CMK (cell line): ENCODE results near the gene PBX1.

Experiments used
- DNase-seq: peaks from one replicate; pipeline ENCODE4 v3.0.0-alpha.2; 2010; ENCODE audit warnings: low read depth

PBX1 gene

DNA sequence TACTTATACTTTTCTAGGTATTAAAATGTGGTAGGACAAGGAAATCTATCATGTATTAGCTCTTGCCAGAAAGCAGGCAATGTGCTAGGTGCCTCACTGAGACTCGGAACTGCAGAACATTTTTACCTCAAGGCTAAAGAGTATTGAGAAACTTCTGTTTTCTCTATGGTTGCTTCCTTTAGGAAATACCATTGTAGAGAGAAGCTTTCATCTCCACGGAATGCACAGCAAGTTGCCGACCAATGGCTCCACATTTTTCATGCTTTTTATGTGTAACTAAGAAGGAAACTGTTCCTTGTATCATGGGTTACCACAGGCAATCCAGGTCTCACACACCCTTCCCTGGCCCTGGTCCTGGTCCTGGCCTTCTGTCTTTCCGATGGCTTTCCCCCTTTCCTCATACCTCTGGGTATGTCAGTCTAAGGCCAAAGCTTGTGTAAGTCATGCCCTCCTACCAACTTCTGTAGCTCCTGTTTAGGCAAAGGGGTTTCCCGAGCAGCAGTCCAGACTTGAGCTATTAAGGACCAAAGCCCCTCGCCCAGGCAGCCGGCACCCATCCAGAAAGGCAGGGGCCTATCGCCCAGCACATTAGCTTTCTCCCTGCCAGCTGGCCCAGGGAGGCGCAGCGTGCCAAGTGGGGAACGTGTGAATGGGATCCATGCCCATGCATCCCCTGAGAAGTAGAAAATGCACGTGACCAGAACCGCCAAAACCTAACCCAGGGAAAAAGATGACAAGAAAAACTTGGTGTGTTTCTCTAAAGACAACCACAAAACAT lies 225.0 kb downstream of the PBX1 start:
- no peak for DNase-seq

DNA sequence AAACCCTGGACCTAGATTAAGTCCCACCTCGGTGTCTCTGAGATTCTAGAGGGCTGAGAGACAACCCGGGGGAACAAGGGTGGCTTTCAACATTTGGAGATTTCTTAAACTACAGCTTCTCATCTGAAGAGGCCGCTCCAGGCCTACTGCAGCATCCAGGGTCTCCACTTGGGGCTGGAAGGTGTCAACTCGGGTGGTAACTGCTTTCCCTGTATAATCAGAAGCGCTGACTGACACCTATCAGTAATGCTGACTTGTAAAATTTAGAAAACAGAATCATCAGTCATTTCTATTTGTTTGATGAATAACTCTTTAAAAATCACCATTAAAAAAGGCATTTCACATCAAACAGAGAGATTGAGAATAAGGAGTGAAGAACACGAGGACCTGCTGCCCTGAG lies 226.0 kb downstream of the PBX1 start:
- no peak for DNase-seq

DNA sequence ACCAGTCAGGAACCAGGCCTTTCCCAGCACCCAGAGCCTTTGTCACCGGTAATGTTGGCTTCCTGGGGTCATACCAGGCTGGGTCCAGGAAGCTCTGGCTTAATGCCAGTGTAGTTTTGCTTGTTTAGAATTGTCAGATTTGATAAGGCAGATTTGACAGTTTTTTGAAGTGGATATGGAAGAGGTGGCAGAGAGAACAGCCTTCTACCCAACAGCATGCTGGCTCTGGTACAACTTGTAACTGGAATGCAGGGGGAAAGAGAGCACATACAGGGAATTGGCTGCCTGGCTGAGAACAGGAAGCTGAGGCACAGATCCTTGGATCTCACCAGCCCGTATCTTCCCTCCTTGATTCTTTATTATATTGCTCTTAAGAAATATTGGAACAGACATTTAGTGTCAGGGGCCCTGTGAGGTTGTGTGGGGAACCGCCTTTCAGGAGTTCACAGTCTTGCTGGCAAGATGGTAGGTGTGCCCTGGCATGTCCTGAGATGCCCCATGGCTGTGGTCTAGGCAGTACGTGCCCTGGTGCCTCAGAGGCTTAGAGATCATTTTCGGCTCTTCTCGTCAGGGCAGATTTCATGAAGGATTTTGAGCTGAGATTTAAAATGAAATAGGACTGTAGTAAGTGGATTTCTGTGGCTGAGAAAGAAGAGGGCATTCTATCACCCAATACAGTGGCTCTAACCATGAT lies 227.0 kb downstream of the PBX1 start:
- DNase-seq, result no peak

DNA sequence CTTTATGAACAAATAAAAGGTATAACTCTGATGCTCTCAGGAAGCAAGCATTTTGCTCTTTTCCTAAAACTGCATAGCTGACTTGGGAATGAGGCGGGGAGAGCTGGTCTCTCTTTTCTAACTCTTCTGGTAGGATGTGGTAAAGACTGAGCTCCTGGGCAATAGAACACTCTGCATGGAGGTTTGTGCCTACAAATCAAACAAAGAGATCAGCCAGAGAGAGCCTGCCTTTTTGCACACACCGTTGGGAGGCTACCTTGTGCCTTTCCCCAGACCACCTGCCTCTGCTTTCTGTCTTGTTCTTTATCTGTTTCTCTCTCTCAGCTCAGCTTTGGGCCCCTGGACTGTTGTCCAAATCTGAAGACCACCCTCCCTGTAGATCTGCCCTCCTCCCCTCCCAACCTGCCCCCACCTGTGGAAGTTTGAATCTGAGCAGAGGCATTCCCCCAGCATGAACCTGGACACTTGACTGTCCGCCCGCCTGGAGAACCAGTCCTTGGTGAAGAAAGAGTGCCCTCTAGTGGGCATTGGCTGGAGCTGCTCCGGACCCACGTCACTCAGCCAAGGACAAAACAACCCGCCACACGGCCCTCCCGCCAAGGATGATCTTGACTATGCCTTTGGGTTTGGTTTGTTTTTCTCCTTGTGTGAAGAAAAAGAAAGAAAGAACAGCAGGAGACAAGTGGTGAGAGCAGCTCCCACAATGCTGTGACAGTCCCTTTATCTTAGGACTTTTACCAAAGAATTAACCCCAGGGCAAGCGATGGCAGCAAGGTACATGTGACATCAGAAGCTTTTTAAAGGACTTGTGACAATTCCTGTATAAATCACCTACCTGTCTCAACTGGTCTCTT lies 228.2 kb downstream of the PBX1 start:
- peak; percentile 61 for DNase-seq

DNA sequence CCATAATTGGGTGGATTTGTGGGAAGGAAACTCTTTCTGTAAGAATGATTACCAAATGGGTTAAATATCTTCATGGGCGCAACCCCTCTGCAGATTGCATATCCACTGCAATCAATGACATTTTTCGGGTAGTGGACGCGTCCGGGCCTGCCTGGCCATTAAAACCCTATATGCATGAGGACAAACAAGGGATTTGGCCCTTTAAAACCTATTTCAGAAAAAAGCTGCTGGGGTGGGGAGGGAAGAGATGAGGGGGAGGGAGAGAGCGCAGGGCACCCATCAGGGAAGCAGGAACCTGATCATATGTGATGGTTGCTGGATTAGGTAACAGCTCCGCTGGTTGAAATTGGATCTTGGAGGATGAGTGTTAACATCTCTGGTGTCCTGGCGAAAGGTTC lies 228.8 kb downstream of the PBX1 start:
- no peak for DNase-seq

DNA sequence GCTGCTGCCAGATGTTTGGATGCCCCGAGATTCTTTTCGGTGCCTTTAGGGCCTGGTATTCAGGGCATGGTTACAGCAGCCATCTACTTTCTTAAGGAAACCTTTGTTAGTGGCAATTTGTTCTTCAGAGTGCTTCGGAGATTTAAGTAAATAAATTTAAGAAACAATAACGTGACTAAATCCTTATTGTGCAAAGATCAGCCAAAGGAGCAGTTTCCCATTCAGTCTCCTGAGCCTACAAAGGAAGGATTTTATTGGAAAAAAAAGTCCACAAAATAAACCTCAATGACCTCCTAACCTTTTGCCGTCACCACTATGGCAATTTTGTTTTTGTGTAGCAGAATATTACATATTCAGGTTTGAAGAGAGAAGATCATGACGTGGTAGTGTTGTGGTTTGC lies 231.1 kb downstream of the PBX1 start:
- DNase-seq, result no peak

DNA sequence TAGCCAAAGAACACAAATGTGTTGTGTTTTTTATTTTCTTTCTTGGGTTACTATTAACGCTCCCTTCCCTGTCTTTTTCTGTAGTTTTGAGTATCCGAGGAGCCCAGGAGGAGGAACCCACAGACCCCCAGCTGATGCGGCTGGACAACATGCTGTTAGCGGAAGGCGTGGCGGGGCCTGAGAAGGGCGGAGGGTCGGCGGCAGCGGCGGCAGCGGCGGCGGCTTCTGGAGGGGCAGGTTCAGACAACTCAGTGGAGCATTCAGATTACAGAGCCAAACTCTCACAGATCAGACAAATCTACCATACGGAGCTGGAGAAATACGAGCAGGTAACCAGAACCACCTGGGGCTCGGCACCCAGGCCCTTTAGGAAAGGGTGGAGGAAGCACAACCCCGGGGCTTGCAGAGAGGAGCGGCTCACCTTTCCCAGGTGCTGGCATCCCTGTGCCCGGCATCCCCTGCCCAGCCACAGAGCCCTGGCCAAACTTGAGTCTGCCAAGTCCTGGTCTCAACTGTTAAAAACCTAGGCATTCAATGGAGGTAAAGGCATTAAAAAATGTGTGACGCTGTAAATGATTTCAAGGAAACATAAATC lies 233.5 kb downstream of the PBX1 start:
- DNase-seq, result no peak

DNA sequence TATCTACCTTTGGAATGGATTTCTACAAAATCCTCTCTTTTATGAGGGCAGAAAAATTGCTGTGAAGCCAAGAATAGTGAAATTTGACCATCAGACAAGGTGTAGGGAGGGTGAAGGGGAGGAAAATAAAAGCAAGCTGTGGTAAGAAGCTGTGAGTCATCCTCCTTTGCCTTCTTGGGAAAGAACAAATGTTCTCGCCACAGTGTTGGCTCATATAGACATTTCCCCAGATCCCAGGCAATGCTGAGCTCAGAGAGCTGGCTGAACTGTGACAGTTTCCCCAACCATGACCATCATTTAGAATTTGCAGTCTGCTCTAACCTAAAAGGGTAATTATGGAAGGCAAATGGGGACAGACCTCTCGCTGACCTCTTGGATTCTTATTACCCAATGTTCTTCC lies 235.4 kb downstream of the PBX1 start:
- DNase-seq, result no peak

DNA sequence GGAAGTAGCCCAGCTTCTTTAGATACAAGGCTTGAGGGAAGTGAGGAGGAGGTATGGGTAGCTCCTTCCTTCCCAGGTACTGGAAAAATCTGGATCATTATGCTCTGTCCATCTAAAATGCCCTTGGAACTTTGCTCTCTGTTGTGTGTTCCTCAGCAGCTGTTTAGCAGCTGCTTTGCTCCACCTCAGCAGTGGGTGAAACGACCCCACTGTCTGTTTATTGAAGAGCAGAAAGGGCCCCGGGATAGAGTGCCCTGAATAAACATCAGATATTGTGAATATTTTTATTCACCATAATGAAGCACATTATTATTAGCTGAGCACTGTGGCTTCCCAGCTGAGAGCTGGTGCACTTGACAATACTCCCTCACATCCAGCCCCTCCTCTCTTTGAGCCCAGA lies 237.9 kb downstream of the PBX1 start:
- DNase-seq, result no peak

DNA sequence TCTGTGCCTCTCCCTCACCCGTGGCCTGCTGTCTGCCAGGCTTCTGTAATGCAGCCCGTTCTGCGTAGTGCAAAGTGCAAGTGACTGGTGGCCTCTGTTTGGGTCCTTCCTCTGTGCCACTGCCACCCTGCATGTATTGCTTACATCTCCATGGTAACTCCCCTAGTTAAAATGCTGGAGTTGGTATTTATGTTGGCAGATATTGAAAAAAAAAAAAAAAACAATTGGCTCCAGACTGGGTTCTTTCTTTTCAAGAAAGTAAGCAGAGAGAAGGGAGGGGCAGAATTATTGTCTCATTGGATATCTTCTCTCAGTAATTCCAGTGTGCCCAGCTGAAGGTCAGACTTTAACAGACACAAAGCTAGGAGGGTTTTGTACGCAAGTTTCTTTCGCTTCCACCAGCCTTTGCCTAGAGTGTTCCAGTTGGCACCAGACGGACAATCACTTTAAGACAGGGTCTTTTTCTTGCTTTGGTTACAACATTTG lies 242.3 kb downstream of the PBX1 start:
- DNase-seq, result no peak

DNA sequence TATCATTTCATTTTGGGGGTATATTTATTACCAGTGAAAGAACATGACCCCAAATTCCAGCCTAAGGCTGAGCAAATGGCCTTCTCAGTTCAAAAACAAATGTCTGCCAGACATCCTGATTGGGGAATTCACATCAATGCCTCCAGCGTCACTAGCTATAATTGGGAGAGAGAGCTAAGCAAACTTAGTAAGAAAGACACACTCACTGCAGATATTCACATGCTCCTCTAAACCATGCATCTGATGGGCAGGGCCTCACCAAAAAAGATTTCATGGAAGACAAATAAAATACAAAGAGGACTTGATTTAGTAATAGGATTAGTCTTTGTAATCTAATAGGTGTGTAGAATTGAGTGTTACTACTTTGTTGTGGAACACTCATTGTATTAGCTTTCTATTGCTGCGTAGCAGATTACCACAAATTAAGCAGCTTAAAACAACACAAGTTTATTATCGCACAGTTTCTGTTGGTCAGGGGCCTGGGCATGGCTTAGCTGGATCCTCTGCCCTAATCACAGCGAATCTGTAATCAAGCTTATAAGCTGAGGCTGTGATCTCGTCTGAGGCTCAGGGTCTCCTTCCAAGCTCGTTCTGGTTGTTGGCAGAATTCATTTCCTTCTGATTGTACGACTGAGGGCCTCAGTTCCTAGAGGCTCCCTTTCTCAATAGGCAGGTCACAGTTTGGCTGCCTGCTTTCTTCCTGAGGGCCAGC lies 243.0 kb downstream of the PBX1 start:
- no peak for DNase-seq

DNA sequence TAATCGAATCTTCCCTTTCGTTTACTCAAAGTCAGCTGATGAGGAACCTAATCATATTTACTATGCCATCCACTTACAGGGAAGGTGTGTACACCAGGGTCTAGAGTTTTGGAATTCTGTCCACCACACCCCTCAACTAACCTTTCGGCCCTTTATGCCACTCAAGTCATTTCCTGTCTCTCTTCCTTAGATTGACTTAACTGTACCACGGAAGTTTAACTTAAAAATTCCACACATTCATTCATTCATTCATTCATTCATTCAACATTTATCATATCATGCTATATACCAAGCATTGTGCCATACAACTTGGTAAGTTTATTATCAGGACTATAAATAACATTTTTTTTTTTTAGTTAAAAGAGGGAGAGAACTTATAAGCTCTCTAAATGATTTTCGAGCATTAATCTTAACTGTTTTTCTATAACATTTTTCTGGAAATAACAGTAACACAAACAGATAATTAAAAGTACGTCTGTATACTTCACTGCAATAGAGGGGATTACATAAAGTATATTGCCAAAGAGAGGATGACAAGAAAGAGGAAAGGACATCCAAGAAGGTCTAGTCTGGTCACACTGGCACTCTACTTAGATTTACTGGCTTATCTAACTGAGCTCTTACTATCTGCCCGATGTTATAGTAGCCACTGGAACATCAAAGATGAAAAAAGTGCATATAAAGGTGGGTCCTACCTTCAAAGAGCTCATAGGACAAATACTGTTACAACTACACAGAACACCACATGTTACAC lies 243.7 kb downstream of the PBX1 start:
- no peak for DNase-seq

DNA sequence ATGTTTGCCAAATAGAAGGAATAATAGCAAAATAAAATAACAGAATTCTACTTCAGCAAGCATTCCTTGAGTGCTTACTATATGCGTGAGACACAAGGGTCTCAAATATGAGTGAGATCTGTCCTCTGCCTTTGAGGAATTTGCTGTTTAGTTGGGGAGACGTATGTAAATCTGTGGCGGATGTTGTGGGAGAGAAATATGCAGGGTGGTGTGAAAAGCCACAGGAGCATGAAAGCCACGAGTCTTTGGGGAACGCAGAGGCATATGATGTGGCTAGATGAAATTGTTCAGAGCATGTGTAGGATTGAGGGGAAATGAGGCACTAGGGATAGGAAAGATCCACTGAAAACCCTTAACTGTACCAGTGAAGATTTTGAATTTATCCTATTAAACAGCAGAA lies 244.4 kb downstream of the PBX1 start:
- DNase-seq, result no peak

DNA sequence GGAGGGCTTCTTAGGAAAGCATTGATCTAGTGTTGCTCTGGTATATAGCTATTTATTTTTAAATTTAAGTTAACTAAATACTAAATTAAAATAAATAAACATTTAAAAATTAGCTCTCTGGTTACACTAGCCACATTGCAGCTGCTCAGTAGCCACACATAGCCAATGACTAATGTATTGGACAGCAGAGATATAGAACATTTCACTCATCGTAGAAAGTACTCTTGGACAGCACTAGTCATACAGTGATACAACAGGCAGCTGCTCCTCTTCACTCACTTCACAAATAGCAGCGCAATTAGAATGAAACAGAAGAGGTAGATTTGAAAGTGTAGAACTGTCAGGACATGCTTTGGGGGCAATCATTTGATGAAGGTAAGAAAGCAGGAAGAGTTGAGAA lies 245.4 kb downstream of the PBX1 start:
- no peak for DNase-seq

DNA sequence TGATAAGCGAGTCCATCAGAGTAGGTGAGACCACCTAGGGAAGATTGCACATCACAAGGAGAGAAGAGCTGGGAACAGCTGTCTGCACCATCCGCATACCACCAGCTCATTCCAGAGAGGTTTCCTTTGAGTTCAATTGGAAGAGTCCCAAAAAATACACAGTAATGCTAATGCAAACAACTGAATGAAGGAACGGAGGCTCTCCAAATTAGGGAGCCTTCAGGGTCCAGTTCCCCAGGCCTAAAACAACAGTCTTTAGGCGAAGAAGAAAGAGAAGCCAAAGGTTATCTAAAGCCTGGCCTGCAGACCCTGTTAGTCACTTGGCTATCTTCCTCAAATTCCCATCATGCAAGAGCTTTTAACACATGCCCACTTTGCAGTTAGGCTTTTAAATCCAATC lies 246.4 kb downstream of the PBX1 start:
- no peak for DNase-seq

DNA sequence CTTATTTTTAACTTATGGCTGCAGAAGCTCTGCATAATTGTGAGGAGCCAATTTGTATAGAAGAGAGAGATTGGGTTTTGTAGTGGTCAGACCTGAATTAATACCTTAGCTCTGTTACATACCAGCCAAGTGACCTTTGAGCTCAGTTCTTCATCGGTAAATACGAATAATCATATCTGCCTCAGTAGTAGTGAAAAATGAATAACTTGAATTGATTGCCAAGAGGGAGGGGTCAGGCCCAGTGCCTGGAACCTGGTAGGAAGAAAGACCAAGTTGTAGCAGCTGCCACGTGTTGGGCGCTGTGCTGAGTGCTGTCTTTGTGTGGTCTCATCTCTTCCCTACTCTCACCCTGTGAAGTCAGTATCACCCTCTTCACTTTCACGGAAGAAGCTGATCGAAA lies 247.5 kb downstream of the PBX1 start:
- no peak for DNase-seq

DNA sequence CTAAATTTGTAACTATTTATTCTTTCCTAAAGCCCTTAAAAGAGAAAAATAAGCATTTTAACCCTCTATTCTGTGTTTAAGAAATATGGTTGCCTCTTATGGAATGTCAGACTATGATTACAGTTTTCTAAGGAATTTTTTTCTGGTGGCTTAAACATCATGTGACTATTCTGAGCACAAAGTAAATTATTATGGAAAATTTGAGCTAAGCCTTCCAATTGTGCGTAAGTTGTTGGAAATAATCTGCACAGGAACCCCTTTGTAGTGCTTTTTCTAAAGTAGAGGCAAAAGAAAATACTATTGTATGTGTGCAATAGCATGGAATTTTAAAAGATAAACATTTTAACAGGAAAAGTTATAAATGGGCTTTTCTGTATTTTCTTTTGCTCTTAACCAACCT lies 254.8 kb downstream of the PBX1 start:
- DNase-seq, result no peak

DNA sequence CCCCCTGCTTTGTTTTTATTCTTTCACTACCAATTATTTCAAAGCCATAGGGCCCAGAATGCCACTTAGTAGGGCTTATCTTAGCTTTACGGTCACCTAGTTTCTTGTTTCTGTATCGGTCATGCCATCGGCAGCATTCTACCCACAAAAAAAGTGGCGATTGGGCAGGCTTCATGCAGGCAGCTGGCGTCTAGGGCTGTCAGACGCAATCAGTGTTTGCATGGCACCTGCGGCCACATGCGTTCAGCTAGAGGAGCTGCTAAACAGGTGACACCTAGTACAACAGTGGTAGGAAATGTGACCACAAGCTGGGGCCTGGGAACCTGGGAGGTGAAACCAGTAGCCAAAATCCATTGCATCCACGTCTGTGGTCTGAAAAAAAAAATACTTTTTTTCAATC lies 262.7 kb downstream of the PBX1 start:
- no peak for DNase-seq

DNA sequence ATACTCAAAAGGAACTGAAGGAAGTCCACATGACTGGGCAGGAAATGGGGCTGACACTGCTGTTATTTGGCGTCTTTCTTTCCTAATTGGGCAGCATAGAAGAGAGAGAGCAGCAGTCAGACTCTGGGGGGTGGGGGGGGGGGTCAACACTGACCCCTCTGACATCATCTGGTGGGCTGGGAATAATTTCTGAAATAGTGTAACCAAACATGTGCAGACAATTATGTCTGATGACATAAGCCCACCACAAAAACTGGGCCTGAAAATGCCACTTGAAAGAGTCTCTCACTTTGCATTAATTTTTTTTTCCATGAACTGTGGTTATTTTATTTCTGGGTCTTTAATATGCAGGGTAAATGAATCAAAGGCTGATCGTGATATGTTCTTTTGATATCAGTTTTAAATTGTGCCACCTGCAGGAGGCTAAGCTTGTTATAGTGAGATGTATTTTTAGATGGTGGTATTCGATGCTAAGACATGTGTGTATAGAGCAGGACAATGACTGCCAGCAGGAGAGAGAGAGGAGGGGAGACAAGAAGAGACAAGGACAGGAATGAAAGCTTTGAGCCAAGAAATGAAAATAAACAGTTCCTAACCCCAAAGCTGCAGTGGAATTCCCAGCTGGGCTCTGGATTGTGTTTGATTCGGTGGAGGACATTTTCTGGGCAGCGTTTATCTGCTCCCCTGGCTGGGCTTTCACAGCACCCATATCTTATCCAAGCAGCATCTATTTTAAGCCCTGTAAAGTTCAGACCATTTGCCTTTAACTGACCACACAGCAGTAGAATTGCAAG lies 264.7 kb downstream of the PBX1 start:
- no peak for DNase-seq

DNA sequence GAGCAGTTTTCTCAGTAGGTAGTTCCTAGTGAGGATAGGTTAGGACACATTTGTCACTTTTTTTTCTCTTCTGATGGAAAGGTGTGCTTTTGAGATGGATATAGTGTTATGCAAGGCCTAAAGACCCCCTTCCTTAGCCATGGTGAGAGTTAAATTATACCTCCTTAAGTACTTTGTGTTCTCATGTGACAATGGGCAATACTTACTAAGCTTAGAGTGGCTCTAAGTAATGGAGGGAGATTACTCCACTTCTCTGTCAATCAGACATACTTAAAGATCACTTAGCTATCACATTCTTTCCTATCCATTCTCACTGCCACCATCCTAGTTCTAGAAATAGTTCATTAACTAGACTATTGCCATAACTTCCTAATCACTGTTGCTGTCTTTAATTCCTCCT lies 265.6 kb downstream of the PBX1 start:
- no peak for DNase-seq
